Raji (cell line): ENCODE measurements around the gene PARVB.

Experiments used
- POLR2A ChIP-seq: IDR thresholded peaks from 2 replicates; pipeline ENCODE4 v1.6.1; 2011; ENCODE audit warnings: low read depth, low read length, control low read depth; ENCODE audit not compliant: insufficient read depth

The PARVB gene

DNA sequence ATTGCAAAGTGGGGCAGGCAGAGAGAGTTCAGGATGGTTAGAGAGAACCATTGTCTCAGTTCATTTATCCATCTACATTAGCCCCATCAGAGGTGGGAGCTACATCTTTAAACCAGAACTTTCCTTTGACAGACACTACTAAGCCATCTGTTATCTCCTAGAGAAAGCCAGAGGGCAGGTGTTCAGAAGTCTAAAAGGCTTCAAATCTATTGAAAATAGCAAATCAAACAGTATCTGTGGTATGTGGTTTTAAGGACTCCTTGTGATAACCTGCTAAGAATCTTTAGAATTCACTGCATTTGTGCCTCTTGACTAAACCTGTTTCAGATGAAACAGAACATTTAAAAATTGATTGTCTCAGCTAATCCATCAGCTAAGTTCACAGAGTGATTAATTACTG lies 112.7 kb downstream of the PARVB start:
- no peak for TF ChIP-seq POLR2A

DNA sequence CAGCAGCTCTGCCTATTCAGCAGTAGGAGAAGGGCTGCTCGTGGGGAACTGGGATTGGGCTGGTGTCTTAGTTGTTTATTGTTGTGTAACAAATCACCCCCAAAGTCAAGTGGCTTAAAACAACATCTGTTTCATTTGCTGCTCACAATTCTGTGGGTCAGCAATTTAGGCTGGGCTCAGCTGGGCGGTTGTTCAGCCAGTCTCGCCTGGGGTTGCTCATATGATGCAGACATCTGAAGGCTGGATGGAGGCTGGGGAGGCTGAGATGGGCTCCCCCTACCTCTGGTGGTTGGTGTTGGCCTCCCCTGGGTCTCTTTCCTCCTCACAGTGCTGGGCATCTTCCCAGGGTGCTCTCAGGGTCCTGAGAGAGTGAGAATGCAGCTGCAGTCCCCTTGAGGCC lies 113.3 kb downstream of the PARVB start:
- TF ChIP-seq POLR2A, result no peak

DNA sequence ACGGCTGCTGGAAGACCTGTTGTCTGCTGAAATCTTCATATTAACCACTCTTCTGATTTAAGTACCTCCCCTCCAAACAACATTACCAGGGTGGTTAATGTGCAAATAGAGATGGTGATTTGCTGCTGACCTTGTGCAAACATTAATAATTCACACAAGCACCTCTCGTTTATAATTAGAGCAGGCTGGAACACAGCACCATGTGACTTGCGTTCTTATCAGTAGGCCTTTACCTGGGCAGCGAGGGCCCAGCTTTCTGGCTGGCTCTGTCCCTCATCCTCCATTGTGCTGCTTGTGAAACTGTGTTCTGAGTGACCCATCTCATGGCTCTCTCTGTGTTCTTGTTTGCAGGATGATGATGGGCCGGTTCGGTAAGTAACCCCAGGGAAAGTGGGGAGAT lies 115.7 kb downstream of the PARVB start:
- TF ChIP-seq POLR2A, result no peak

DNA sequence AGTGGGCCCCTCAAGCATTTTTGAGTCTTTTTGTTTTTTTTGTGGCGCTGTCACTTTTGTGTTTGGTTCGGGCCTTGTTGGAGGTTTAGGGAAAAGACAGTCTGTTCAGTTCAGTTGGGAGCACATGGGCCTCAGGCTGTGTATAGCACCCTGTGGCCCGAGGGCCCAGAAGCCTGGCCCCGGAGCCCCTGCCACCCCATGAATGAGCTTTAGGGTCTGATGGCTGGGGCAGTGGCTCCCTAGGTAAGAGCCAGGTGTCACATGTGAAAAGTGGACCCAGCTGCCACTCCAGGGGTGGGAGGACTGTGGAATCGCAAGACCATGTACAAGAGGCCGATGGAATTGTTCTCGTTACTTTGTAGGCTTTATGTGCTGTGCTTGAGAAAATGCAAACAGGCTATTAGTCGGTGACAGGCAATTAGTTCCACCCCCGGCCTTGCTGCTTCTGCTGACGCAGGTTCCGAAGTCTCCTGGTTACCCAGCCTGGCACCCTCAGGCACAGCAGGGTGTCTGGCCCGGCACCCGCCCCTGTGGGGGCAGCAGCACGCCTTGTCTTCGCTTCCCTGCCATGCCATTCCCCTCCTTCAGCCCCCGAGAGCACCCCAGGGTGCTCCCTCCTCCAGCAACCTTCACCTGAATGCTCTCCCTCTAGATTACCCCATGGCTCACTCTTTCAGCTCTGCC lies 118.5 kb downstream of the PARVB start:
- no peak for TF ChIP-seq POLR2A

DNA sequence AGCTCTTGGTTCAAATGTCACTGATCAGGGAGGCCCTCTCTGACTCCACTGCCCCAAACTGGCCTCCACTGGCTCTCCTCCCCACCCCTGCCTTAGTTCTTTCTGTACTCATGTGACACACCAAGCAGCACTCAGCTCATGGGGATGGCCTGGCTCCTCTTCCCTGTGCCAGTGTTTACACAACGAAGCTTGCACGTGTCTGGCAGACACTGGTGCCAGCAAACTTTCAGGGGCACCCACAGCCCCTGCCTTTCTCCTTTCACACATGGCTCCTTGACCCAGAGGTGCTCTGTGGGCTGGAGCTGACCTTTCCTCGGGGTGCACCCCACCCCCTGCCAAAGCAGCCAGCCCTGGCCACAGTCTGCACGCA lies 119.0 kb downstream of the PARVB start:
- TF ChIP-seq POLR2A, result no peak

DNA sequence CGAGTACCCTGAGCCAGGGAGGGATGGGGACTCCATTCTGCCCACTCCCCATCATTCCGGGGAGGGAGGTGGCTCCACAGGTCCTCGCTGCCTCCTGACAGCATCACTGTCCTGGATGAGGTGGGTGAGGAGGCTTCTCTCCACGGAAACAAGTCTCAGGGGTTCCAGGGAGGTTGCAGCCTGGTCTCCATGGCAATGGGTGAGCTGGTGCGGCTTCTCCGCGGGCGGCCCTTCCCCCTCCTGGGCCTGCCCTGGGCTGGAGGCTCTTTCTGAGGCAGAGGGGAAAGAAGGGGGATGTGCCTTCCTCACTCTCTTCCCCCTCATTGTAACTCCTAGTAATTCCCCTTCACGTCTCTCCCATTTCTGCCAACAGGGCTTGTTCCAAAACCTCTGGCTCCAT lies 119.5 kb downstream of the PARVB start:
- no peak for TF ChIP-seq POLR2A

DNA sequence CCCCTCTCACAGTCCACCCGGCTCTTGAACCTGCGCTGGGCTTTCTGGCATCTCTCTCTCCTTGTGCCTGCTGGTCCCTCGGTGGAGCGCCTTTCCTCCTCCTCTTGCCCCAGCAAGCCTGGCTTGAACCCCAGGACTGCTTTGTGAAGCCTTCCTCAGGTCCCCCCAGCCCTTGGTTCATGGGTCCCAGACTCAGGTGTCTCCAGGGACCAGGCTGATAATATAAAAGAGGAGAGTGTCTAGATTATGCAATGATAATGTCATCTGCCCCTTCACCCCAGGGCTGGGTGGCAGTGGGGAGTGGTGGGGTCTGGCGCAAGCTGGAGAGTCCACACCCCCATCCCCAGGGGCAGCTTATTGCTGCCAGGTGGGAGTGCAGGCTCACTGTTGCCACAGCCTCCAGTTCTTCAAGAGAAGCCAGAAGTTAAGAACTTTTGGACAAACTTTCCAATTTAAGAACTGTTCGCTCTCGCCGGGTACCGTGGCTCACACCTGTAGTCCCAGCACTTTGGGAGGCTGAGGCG lies 120.0 kb downstream of the PARVB start:
- no peak for TF ChIP-seq POLR2A

DNA sequence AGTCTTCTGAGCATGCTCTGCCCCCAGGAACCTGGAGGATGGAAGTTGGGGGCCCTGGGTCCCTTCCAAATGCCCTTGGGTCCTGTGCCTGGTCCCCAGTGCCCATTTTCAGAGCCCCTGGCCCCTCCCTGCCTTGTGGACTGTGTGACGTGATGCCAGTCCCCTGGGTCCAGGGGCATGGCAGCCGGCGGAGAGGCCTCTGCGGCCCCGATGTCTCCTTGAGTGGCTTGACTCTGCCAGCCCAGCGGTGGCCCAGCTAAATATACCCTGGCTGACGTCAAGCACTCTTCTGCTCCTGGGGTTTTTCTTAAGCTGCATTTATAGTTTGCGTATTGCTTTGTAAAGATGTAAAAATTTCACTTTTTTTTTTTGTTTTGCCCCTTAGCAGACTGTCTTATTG lies 121.4 kb downstream of the PARVB start:
- no peak for TF ChIP-seq POLR2A

DNA sequence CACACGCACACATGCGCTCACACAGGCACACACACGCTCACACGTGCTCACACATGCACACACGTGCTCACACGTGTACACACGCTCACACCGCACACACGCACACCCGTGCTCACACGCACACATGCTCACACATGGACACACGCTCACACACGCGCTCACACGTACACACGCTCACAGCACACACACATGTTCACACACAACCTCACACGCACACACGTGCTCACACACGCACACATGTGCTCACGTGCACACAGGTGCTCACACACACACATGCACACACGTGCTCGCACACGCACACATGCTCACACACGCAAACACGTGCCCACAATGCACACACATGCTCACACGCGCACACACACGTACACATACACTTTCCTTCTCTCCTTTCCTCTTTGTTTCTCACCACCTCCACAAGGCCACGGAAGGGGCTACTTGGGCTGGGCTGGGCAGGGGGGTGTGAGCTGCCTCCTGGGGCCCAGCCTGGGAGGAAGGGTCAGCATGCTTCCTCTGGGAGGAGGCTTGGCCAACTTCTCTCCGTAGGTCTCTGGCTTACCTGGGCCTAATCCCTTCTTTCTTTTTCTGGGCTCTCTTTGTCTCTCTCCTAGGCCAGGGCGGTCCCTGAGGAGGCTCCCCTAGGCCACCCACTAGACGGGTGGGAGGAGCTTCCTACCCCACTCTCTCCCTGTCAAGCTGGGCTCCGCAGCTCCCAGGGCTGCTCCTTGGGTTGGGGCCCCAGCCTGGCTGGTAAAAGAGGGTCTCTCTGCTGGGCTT lies 122.2 kb downstream of the PARVB start:
- TF ChIP-seq POLR2A, result no peak

DNA sequence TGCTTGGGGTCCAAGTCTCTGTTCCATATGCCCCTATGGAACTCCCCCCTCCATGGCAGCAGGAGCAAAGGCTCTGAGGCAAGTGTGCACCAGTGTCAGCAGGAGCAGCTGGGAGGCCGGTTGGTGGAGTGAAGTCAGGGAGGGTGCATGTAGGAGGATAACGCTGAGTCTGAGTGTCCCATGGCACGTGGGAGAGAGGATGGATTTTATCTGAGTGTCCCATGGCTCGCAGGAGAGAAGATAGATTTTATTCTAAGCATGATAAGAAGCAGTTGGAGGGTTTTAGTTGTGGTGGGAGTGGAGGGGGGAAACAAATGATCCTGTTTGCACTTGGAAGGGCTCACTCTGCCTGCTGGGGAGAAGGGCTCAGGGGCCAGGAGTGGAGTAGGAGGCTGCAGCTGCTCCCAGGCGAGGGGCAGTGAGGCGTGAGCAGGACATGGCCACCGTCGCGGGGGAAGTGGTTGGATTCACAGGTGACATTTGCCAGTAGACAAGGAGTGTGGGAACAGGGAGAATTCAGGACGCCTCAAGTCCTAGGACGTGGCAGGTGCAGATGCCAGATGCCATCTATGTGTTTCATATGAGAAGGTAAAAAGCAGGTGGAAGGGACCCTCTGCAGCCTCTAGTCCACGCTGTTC lies 123.0 kb downstream of the PARVB start:
- TF ChIP-seq POLR2A, result no peak

DNA sequence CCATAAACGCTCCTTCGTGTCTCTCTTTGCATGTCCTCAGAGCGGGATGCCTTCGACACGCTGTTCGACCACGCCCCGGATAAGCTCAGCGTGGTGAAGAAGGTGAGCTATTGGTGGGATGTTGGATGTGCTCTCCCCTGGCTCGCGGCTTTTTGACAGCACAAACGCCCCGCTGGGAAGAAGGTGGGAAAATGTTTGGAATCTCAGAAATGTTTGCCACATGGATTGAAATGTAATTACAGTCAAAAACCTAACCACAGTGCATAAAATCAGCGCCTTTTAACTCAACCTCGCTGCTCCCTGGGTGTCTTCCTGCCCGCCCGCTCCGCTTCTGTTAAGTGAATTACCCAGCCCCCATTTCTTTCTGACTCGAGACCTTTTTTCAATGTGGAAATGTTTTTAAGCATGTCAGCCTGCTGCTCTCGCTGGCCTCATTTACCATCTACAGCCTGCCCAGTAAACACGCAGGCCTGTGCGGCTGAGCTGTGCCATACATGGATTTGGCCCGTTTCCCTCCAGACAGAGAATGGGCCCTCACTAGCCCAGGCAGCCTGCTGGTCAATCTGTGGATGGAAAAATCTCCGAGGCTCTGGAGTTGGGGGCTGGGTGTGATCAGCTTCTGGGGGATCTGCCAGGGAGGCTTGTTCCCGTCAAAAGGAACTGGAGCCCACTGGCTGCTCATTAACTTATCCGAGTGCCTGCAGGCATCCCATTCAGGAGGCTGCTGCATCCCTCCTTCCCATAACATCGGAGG lies 123.9 kb downstream of the PARVB start:
- TF ChIP-seq POLR2A, result no peak

DNA sequence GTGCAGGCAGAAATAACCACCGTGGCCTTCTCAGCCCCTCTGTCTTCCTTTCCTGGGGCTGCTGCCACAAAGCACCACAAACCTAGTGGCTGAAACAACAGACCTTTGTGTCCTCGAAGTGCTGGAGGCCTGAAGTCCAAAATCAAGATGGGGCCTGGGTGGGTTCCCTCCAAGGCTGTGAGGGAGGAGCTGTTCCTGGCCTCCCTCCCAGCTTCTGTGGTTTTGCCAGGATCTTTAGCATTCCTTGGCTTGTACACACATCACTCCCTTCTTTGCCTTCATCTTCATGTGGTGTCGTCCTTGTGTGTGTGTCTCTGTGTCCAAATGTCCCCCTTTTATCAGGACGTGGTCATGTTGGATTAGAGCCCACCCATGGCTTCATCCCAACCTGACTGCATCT lies 127.6 kb downstream of the PARVB start:
- no peak for TF ChIP-seq POLR2A

DNA sequence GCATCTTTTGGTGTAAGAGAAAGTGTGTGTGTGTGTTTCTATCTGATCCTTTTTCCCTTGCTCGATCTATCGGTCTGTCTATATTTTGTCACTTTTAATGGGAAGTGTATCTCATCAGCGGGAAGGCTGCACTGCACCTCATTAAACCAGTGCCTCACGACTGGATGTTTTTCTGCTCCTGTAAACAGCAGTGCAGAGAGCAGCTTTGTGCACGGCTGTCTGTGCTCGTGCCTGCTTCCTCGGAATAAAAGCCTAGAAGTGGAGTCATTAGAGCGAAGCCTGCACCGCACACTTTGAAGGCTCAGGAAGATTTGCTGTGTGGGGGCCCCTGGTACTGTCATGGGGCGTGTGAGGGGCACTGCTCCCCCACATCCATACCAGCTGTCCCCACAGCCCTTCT lies 129.6 kb downstream of the PARVB start:
- TF ChIP-seq POLR2A, result no peak

DNA sequence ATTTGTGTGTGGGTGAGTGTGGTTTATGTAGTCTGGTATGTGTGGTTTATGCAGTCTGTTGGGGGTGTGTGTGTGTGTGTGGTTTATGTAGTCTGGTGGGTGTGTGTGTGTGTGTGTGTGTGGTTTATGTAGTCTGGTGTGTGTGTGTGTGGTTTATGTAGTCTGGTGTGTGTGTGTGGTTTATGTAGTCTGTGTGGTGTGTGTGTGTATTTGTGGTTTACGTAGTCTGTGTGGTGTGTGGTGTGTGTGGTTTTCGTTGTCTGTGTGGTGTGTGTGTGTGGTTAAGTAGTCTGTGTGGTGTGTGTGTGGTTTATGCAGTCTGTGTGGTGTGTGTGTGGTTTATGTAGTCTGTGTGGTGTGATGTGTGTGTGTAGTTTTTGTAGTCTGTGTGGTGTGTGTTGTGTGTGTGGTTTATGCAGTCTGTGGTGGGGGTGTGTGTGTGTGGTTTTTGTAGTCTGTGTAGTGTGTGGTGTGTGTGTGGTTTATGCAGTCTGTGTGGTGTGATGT lies 130.4 kb downstream of the PARVB start:
- no peak for TF ChIP-seq POLR2A

DNA sequence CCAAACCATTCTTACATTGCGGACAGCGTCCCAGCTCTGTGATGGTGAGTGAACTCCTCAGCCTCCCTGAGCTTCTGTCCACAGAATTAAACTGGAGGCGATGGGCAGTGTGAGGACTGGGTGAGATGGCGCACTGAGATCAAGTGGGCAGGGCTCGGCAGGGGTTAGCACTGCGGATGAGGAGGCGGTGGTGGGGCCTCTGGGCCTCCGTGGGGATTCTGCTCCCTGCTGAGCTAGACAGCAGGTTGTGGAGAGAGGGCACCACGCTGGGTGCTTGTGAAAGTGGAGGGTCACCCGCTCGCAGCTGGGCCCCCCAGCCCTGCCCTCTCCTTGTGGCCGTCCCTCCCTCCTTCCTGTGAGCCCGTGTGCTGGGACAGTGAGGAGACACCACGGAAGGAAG lies 131.0 kb downstream of the PARVB start:
- TF ChIP-seq POLR2A, result no peak
